Suprapubic skin (tissue), 4 donors: ENCODE results near the gene CEP72. TPM values are rescaled to one million over a fixed set of nuclear protein-coding genes. Genes with fewer than 3 reads are reported as not detected.
A peak's percentile ranks its signal among the peaks of the same experiment; 100 is the strongest.

Experiments
- DNase-seq, 2 donors: peaks; one replicate each; pipeline ENCODE4 v3.0.0-alpha.2; 2019; ENCODE audit warnings: low spot score in 2 of 2
- H3K27ac ChIP-seq: fragments of 200-600 bp; sonication (generic); one replicate; pipeline ENCODE4 v1.5.1; 2019
- H3K27me3 ChIP-seq: fragments of 200-600 bp; sonication (generic); one replicate; pipeline ENCODE4 v1.5.1; 2019
- H3K36me3 ChIP-seq: fragments of 200-600 bp; sonication (generic); one replicate; pipeline ENCODE4 v1.5.1; 2019
- H3K4me1 ChIP-seq: fragments of 200-600 bp; sonication (generic); one replicate; pipeline ENCODE4 v1.5.1; 2019
- H3K4me3 ChIP-seq: fragments of 200-600 bp; sonication (generic); one replicate; pipeline ENCODE4 v1.5.1; 2019; ENCODE audit warnings: mild to moderate bottlenecking
- H3K9me3 ChIP-seq: fragments of 200-600 bp; sonication (generic); one replicate; pipeline ENCODE4 v1.5.1; 2019
- CTCF ChIP-seq, 2 donors: fragments of 200-600 bp in 1 of 2; fragments of 450-650 bp in 1 of 2; sonication (generic) in 1 of 2; IDR thresholded peaks; one replicate each; pipeline ENCODE4 v1.5.1; 2016 to 2019; ENCODE audit warnings: antibody characterized with exemption in 2 of 2, mild to moderate bottlenecking in 1 of 2, moderate library complexity in 1 of 2
- EP300 ChIP-seq: sonication (generic); formaldehyde crosslinking; IDR thresholded peaks from one replicate; pipeline ENCODE4 v1.6.1; 2017; ENCODE audit warnings: antibody characterized with exemption
- POLR2A ChIP-seq, 2 donors: fragments of 450-650 bp; IDR thresholded peaks; one replicate each; pipeline ENCODE4 v1.6.1; 2017; ENCODE audit warnings: antibody characterized with exemption in 2 of 2, mild to moderate bottlenecking in 2 of 2, moderate library complexity in 2 of 2
- POLR2AphosphoS5 ChIP-seq, 3 donors: sonication (generic); formaldehyde crosslinking; IDR thresholded peaks; one replicate each; pipeline ENCODE4 v1.6.1; 2017; ENCODE audit warnings: antibody characterized with exemption in 3 of 3
- WGBS: methylation state at CpG from one replicate; pipeline ENCODE4 v1.1.5; 2018; 5-methylcytosine and 5-hydroxymethylcytosine counted together
- total RNA-seq, 4 donors: library from RNA; depleted of rRNA; stranded (reverse); fragments of >200 nt; gene quantifications; one replicate each; pipeline ENCODE4 v1.1.0, GENCODE V29; 2016

Gene CEP72
- total RNA-seq, 4 donors from 2014 or later, result 8.3 to 13.6 (median 10.9) TPM

GRCh38 chr5:666816-667498 is 54.8 kb downstream of the CEP72 start:
- Histone ChIP-seq H3K27me3 (no peaks in the 10 kb centered on the region), H3K4me1 (peaks cover 16% of the 10 kb centered on the region), H3K9me3 (no peaks in the 10 kb centered on the region), H3K27ac (no peak overlapping the region), H3K4me3 (no peak overlapping the region), H3K36me3 (peaks cover 38% of the 10 kb centered on the region)
- 93% methylated on average over 13 of the region's 13 CpGs for WGBS
- TF ChIP-seq CTCF (IDR thresholded peaks at IDR 0.05) (no peak), POLR2A (IDR thresholded peaks at IDR 0.05) (no peak), POLR2AphosphoS5 (IDR thresholded peaks at IDR 0.05) (no peak), EP300 (no peak)
- peak in 1 of 2 donors; percentile 28 for DNase-seq

- Histone ChIP-seq H3K4me1 (peaks cover 30% of the 10 kb centered on the region), H3K27ac (no peak overlapping the region)
- TF ChIP-seq CTCF (IDR thresholded peaks at IDR 0.05) (no peak), EP300 (no peak), POLR2AphosphoS5 (IDR thresholded peaks at IDR 0.05) (no peak), POLR2A (IDR thresholded peaks at IDR 0.05) (no peak)
Measured at GRCh38 chr5:668283-668995, 56.3 kb downstream of the CEP72 start.

GRCh38 chr5:669111-669841 is 57.1 kb downstream of the CEP72 start:
- no CpG with 5 or more reads among the region's 40 CpGs for WGBS
- Histone ChIP-seq H3K27ac (no peak overlapping the region), H3K9me3 (no peaks in the 10 kb centered on the region), H3K4me3 (no peak overlapping the region), H3K27me3 (no peaks in the 10 kb centered on the region), H3K4me1 (peaks cover 36% of the 10 kb centered on the region), H3K36me3 (peaks cover 19% of the 10 kb centered on the region)
- no peak for TF ChIP-seq POLR2AphosphoS5 (IDR thresholded peaks at IDR 0.05)
- TF ChIP-seq CTCF (IDR thresholded peaks at IDR 0.05), result peak; percentile 17 to 61
- no peak for TF ChIP-seq POLR2A (IDR thresholded peaks at IDR 0.05)
- no peak for TF ChIP-seq EP300
- peak in 1 of 2 donors; percentile 80 for DNase-seq

More at GRCh38 chr5:668283-668995, 56.3 kb downstream of the CEP72 start:
- H3K4me3 ChIP-seq, result no peak overlapping the region
- 91% methylated on average over 29 of the region's 44 CpGs for WGBS
- H3K27me3 ChIP-seq, result no peaks in the 10 kb centered on the region
- H3K36me3 ChIP-seq, result peaks cover 27% of the 10 kb centered on the region
- peak in 1 of 2 donors; percentile 76 for DNase-seq
- H3K9me3 ChIP-seq, result no peaks in the 10 kb centered on the region

GRCh38 chr5:669842-670395 is 57.8 kb downstream of the CEP72 start:
- peak in 1 of 2 donors; percentile 76 for DNase-seq
- WGBS, result no CpG with 5 or more reads among the region's 22 CpGs
- peaks cover 14% of the 10 kb centered on the region for H3K36me3 ChIP-seq
- H3K9me3 ChIP-seq, result no peaks in the 10 kb centered on the region
- H3K4me1 ChIP-seq, result peaks cover 42% of the 10 kb centered on the region
- no peaks in the 10 kb centered on the region for H3K27me3 ChIP-seq
- TF ChIP-seq POLR2AphosphoS5 (IDR thresholded peaks at IDR 0.05), result no peak
- TF ChIP-seq EP300, result no peak
- no peak for TF ChIP-seq CTCF (IDR thresholded peaks at IDR 0.05)
- no peak for TF ChIP-seq POLR2A (IDR thresholded peaks at IDR 0.05)
- no peak overlapping the region for H3K4me3 ChIP-seq
- no peak overlapping the region for H3K27ac ChIP-seq
